ENCODE measurements around the gene USP53.

Gene USP53

DNA sequence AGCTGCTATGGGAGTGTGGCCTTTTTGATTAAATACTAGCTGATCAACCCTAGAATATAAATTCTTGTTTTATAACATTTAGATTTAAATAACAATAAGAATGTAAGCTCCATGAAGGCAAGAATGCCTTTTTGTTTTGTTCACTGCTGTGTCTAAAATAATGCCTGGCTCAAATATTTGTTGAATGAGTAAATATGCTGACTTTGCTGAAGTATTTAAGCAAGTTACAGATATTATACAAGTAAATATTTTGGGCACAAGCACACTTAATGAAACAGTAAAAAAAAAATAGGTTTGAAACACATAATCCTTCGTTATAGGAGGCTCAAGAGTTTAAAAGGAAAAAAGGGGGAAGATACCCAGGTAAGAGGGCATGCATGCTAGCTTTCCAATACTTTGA is 85.3 kb downstream of the USP53 start:
- CTCF ChIA-PET = interaction anchor here (0.6 kb wide), 1 partner anchor 327 kb away, joined by 3 read pairs; no protein-coding TSS in a partner anchor
- POLR2A ChIA-PET (ENCODE audit: low non-redundant PET) = interaction anchor here (0.9 kb wide), 1 partner anchor 214 kb away, joined by 4 read pairs; no protein-coding TSS in a partner anchor
- DNase-seq (ENCODE audit: low spot score) = no peak
- TF ChIP-seq, protein P1, sequence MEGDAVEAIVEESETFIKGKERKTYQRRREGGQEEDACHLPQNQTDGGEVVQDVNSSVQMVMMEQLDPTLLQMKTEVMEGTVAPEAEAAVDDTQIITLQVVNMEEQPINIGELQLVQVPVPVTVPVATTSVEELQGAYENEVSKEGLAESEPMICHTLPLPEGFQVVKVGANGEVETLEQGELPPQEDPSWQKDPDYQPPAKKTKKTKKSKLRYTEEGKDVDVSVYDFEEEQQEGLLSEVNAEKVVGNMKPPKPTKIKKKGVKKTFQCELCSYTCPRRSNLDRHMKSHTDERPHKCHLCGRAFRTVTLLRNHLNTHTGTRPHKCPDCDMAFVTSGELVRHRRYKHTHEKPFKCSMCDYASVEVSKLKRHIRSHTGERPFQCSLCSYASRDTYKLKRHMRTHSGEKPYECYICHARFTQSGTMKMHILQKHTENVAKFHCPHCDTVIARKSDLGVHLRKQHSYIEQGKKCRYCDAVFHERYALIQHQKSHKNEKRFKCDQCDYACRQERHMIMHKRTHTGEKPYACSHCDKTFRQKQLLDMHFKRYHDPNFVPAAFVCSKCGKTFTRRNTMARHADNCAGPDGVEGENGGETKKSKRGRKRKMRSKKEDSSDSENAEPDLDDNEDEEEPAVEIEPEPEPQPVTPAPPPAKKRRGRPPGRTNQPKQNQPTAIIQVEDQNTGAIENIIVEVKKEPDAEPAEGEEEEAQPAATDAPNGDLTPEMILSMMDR (conservative IDR thresholded peaks at IDR 0.05; ENCODE audit: low read depth) = no peak
- no peak overlapping the region for H3K27ac ChIP-seq

DNA sequence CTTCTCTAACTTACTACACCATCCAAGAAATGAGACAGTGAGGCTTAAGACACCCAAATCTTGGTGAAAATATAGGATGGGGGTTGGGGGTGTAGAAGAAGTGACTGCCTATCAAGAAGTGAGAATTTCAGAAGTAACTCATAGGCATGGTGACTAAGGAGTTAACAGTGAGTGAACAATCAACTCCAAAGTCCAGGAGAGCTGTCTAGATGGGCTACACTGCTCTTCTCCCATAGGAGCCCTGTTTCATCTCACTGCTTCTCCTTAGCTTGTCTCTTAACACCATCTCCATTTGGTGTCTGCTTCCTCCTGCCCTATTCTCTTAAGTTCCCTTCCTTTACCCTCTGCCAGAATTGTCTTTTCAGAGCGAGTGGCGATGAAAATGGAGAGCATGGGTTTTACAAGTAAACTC is 86.8 kb downstream of the USP53 start:
- peak overlapping the region; percentile 45; the same call in 1 of the 2 replicates for H3K27ac ChIP-seq
- TF ChIP-seq, protein P1 (conservative IDR thresholded peaks at IDR 0.05; ENCODE audit: low read depth) = no peak
- ChIA-PET POLR2A (ENCODE audit: low non-redundant PET) (interaction anchor here (1.0 kb wide), 1 partner anchor 310 kb away, joined by 4 read pairs; no protein-coding TSS in a partner anchor), CTCF (interaction anchor here (0.7 kb wide), 2 partner anchors 14 to 257 kb away, joined by 3 read pairs; no protein-coding TSS in a partner anchor)
- no peak for DNase-seq (ENCODE audit: low spot score)

DNA sequence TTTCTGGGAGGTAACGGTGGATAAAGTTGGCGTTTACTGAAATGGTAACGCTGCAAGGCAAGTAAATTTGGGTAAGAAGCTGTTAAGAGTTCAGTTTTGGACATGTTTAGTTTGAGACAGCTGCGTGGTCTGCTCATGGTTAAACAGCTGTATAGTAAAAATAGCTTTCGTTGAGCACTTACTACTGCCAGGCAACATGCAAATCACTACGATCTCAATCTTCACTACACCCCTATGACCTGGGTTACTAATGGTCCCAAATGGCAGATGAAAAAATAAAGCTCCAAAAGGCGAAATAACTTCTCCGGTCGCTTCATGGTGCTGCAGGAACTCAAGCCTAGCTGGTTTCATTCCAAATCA is 87.2 kb downstream of the USP53 start:
- TF ChIP-seq, protein P1 (conservative IDR thresholded peaks at IDR 0.05; ENCODE audit: low read depth) = no peak
- H3K27ac ChIP-seq = peak overlapping the region; percentile 95
- CTCF ChIA-PET = interaction anchor here (0.6 to 0.7 kb wide), 3 partner anchors 15 to 528 kb away, joined by 3 to 6 read pairs (median 5); no protein-coding TSS in a partner anchor
- POLR2A ChIA-PET (ENCODE audit: low non-redundant PET) = interaction anchor here (1.0 kb wide), 1 partner anchor 310 kb away, joined by 4 read pairs; no protein-coding TSS in a partner anchor
- no peak for DNase-seq (ENCODE audit: low spot score)

DNA sequence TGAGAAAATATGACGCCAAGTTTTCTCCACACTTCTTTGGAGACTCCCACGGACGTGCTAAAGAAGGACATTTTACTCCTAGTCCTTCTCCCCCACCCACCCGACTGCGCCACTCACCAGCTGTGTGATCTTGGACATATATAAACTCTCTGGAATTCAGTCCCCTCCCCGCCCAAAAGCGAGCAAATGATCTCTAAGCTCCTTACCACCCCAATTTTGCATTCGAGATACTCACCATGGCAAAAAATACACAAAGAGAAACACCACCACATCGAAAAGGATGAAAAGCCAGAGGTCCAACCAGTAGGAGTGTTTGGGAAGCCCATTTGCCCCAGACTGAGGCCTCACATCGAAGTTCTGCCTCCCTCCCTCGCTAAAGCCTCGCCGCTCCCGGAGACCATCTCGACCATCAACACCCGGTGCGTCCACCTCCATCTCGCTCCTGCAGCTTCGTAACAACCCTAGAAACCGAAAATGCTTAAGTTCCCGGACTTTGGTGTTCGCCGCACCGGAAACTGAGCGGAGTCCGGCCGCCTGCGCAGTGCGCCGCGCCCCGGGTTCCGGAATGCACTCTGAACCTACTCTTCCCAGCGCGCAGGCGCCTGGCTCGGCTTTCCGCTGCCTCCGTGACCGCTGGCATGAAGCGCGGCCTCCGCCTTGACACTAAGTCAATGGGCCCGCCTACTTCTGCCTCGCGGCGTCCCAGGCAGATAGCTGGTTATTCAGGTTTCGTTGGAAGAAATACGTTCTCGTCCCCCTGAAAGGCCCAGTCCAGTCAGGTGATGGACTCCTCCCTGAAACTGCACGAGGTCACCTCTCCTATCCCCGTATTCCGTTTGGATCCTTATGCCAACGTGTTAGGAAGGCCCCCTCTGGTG is 87.8 kb downstream of the USP53 start:
- TF ChIP-seq, protein P1 (conservative IDR thresholded peaks at IDR 0.05; ENCODE audit: low read depth) = no peak
- ChIA-PET CTCF (interaction anchor here (0.5 to 0.6 kb wide), 3 partner anchors 87 to 1897 kb away, joined by 5 to 6 read pairs (median 5); no protein-coding TSS in a partner anchor), POLR2A (ENCODE audit: low non-redundant PET) (no interaction called here)
- peak; percentile 89 for DNase-seq (ENCODE audit: low spot score)
- peak overlapping the region; percentile 95 for H3K27ac ChIP-seq

DNA sequence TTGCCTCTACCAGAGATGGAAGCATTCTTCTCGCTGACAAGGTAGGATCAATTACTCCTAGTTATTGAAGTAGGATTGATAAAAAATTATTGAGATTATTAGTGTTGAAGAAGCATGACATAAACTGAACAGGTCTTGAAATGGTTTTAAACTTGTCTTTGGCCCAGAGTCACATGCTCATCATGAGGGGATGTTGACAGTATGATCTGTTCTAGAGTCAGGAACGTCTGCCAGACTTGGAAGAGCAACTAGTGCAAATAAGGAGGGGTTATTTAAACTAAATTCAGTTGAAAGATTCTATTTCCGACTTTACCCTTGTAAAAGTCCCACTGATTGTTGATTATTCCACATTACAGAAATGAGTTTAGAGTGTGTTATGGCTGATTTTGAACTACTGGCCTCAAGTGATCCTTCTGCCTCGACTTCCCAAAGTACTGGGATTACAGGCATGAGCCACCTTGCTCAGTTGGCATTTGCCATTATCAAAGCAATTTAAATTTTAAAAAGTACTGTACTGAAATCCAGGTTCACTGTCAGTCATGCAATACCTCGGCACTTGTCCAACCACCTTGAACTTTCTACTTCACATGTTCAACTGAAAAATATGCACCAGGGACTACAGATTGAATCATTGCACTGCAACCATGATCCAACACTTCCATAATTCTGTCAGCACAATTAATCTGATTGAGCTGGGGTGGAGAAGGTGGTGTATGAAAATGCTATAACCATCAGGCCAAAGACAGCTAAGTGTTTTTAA is 89.7 kb downstream of the USP53 start:
- no peak overlapping the region for H3K27ac ChIP-seq
- DNase-seq (ENCODE audit: low spot score) = no peak
- CTCF ChIA-PET = no interaction called here
- TF ChIP-seq, protein P1 (conservative IDR thresholded peaks at IDR 0.05; ENCODE audit: low read depth) = no peak
- POLR2A ChIA-PET (ENCODE audit: low non-redundant PET) = no interaction called here

Measured in RWPE1 (cell line).